Fibroblast of lung (primary cell): ENCODE data around the gene ZNRD2.

Source experiments
- CTCF ChIP-seq, 2 donors: IDR thresholded peaks in 1 of 2; conservative IDR thresholded peaks in 1 of 2; 1 replicate in 1 of 2; 2 replicates in 1 of 2; pipeline ENCODE4 v1.5.1; 2011 to 2012; ENCODE audit warnings: low read length in 2 of 2, control low read depth in 1 of 2, inconsistent platforms in 1 of 2, low read depth in 1 of 2, mild to moderate bottlenecking in 1 of 2
- EZH2 ChIP-seq: IDR thresholded peaks from 2 replicates; pipeline ENCODE4 v1.5.1; 2012; ENCODE audit warnings: low read length, control low read depth, mild to moderate bottlenecking; ENCODE audit errors: missing control alignments

- no peak for TF ChIP-seq CTCF (conservative IDR thresholded peaks at IDR 0.05 in 1 of 2, IDR thresholded peaks at IDR 0.05 in 1 of 2; ENCODE audit: low read depth in 1 of 2, low read length in 2 of 2)
- TF ChIP-seq EZH2: no peak
These were observed 48.5 kb downstream of the ZNRD2 start for GRCh38 chr11:65618763-65619162.
